HG03060 (cell line): ENCODE measurements around the gene PRKCA.

ENCODE experiments used
- ATAC-seq: cut with Tn5 transposase; IDR thresholded peaks from one replicate; pipeline ENCODE4 v1.9.1; 2021; ENCODE audit warnings: low read depth, moderate number of reproducible peaks; ENCODE audit not compliant: unreplicated experiment

PRKCA gene

DNA sequence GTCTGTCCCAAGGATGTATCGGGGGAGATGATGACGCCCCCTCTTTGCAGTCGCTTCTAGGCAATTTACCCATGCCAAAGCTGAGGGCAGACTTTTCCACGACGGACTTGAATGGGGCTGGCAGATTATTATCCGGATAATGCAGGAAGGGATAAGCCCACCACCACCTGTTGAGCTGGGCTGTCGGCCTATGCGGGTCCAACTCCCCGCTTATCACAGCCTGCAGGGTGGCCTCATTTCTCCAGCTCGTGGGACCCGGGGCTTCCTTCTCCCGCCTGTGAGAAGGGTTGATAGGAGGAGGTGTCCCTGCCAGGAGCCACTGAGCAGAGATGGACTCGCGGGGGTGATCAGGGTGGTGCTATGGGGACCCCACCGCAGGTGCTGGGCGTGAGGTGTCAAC is 533.1 kb downstream of the PRKCA start:
- ATAC-seq = no peak

DNA sequence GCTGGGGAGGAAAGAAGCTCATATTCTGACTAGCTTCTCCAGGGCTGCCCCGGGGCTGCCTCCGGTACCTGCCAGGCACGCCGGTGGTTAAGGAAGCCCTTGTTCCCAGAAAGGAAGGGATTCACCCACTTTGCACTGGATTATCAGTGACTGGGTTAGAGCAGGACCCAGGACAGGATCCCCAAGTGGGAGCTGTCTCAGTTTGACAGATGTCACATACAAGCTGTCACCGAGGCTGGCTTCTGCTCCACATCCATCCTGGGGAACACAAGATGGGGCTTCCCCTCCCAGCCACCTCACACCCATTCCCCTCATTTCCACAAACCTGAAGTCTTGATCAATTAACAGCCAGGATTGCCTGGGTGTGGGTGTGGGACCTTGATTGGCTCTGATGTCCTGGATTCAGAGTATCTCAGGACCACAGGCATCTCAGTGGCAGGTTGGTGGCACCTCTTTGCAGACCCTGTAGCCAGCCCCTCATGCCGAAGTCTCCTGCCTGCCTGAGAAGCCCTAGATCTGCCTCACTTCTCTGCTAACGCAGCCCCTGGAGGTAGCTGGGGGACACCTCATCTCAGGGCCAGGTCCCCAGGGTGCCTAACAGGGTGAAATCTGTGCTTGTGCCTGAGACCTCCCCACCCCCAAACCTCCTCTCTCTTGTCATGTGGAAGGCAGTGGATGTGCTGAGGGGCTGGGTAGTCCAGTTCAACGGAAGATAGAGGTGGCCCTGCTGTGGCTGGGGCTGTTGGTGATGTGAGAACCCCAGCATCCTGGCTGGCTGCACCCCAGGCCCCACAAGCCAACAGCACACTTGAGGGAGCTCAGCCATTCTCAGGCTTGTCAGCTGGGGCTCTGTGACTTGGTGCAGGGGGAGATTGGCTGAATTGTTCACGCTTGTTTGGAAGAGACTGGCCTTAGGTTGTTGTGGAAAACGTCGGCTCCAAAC is 533.9 kb downstream of the PRKCA start:
- ATAC-seq = no peak

DNA sequence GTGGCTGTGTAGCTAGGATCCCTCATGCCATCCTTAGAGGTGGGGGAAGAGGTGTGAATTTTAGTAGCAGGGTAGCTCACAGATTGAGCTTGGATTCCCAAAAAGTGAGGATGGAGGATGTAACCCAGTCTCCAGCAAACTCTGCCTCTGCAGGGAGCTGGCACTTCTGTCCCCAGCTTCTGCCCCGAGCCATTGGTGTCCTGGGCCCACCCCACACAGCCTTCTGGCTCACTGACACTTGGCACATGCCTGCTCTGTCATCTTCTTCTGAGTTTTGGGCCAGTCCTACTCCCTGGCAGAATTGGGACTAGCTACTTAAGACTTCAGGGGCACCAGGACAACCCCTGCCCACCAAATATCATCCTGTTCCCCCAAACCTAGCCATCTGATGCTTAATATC is 534.8 kb downstream of the PRKCA start:
- no peak for ATAC-seq

DNA sequence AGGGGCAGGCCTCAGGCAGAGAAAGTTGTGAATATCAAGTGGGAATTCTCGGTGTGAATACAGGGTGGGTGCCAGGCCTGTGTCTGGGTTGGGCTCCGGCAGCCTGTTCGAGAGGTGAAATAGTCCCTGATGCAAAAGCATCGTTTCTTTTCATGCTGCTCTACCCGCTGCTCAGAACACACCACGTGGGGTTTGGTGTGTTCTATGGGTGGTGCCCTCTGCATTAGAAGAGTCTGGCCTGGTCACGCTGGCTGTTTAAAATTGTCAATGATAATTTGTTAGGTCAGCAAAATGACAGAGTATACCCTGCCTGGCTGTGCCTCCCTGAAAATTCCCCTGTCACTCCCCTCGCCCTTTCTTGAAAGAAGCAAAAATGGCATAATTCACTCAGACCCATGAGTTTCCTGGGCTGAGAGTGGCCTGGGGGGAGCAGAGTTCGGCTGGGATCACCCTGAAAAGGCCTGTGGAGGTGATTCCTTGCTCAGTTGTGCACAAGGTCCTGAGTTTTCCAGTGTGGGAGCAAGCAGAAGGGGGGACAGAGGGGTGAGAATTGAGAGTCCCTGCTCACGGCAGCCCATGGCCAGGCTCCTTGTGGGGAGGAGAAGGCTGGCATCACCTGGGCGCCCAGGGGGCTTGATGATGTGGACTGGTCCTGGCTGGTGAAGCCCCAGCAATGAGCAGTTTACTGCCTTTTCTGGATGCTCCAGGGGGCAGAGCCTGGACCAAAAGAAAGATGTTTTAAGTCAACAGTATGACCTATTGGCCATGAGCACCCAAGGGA is 535.7 kb downstream of the PRKCA start:
- no peak for ATAC-seq

DNA sequence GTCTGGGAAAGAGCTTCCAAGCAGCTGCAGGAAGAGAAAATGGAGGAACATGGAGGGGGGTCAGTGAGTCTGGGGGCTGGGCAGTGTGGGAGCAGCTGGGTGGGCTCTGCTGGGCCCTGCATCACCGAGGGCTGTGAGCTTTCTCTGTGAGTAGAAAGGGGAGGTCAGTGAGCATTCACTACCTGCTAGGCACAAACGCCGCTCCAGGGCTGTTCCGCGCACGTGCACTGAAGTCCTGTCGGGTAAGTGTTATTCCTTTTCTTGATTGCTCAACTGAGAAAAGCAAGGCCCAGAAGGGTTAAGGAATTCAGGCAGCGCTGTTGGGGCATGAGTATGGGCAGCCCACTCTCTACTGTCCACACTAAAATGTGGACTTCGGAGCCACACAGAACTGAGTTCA is 537.2 kb downstream of the PRKCA start:
- no peak for ATAC-seq

DNA sequence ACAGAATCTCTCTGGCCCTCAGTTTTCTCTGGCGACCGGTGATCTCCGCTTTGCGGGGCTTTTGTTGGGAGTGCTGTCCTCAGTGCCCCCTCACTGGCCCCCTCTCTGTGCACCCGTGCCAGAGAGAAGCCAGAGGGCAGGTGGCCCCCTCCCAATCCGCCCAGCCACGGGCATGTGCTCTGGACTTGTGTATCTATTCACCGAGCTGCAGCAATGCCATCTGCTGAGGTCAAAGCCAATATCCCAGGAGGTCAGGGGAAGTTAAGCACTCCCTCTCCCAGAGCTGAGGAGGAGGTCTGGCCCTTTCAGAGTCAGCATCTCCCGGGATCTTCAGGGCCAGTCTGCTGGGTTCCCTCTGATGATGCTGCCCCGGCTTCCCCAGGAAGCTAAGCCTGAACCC is 537.6 kb downstream of the PRKCA start:
- ATAC-seq = no peak

DNA sequence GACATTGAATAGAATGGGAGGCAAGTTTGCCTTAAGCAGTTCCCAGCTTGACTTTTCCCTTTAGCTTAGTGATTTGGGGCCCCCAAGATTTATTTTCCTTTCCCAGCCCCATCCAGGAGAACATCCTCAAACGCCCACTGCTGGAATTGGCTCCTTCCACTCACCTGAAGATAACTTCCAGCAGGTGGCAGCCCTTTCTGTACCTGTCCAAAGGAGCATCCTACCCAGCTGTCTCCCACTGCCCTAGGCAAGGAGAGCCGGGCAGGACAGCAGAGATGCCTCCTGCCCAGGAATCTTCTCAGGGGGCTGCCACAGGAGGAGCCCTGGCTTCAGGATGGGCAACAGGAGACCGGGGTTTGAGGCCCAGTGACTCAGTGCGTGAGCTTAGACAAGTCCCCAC is 538.9 kb downstream of the PRKCA start:
- ATAC-seq = no peak

DNA sequence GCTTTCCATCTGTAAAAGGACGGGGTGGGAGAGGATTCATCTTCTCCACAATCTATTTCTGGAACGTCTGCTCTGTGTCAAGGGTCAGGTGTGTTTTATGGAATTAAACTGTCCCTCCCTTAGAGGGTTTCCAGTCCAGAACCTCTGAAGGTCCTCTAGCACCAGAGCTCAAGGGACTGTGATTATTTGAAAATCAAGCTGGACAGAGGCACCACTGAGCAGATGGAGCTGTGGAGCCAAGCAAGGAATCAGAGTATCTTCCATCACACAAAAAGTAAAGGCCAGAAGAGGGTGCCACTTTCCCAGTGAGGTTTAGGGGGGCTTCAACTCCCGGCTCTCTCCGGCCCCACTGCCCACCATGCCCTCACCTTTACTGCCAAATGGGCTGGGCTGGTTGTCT is 539.3 kb downstream of the PRKCA start:
- no peak for ATAC-seq

DNA sequence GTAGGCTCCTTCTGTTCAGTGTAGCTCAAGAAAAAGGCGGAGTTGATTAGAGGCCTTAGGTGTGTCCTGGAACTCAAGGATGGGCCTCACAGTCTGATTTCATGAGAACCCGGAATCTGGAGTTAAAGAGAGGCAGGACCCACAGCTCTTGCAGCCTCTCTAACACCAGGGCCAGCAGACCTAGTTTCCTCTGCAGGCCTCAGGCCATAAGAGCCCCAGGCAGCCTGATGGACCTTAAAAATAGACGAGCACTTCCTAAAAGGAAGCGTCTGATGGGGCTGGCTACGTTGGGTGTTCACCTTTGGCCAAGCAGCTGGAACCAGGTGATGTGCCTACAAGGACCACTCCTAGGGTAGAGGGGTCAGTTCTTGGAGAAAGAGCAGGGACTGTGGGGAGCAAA is 540.1 kb downstream of the PRKCA start:
- ATAC-seq = no peak

DNA sequence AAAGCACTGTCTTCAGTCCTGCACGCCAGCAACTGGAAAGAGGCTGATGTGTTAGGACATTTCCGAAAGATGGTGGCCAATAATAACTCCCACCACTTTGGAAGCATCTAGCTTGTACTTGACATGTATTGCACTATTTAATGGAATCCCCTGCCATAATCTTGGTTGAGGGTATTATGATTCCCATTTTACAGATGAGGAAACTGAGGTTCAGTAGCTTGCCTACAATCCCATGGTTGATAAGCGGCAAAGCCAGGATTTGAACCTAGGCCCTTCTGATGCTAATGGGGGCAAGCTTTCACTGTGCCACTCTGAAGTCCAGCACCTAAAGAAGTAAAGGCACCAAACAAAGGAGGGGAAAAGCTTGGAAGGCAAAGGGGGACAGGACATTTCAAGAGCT is 540.5 kb downstream of the PRKCA start:
- ATAC-seq = no peak

DNA sequence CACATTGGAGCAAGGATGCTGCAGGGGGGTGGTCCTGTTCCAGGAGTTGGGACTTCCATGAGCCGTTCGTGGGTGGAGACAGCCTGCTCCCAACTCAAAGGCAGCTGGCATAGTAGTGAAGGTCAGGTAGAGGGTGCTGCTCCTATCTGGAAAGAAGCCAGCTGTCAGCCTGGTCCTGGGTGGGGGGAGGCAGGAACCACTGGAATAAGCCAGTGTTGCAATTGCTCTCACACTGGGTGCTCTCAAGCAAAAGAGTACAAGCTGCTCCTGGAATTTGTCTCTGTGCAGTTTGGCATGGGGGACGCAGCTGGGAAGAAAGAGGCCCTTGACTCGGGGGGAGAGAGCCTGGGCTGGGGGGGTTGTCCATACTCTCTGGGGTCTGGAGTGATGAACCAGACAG is 541.2 kb downstream of the PRKCA start:
- ATAC-seq = no peak

DNA sequence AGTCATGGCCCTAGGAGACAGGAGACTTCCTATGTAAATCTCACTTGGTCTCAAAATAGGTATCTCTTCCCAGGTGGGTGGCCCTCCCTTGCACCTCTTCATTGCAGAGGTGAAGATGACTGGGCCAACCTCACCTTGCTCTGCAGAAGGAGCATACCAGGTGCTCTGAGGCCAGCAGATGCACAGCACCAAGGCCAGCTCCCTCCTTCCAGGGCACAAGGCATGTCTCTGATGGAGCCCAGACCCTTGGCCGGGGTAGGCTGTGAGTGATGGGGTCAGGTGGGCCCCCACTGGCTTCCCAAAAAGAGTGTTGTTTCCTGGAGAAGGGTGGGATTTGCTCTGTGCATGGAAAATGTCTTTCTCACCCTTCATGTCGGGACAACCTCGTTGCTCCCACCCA is 545.3 kb downstream of the PRKCA start:
- no peak for ATAC-seq

DNA sequence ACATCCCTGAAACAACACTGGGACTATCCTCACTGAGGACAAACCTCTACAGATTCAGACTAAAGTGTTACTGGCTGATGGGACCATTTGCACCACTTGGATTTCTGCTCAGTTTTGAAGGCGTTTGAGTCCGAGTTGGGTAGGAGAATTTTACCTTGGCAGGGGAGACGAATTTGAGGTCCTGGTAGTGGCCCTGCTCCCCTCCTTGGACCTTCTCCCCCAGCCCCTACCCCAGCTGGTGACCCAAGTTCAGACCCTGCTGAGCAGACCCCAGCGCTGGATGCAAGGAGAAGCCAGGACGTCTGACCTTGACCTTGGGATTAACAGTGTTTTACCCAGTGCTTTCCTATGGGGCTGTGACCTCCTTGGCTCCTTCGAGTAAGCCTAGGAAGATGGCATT is 546.1 kb downstream of the PRKCA start:
- ATAC-seq = no peak

DNA sequence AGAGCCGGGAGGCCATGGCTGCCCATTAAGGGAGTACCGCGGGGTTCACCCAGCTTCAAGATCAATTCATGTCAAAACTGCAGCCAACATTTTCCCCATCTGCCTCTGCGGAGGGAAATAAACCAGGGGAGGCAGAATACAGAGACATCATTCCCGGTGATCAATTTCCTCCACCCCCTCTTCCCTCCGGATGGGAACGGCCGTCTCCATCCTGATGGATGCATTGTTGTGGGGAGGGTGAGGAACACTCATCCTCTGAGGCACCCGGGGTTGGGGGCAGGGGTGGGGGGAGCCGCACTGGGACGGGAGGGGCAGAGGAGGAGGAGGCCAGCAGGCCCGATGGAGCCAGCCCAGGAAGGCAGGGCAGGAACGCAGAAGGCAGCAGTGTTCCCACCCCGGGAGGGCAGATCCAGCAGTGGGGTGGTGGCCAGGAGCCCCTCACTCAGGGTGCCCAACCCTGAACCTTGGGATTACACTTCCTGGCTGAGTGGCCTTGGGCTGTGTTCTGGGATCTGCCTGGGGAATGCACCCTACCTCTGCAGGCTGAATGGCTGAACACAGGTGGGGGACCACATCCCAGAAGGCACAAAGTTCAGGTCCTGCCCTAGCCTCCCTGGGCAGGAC is 546.7 kb downstream of the PRKCA start:
- no peak for ATAC-seq

DNA sequence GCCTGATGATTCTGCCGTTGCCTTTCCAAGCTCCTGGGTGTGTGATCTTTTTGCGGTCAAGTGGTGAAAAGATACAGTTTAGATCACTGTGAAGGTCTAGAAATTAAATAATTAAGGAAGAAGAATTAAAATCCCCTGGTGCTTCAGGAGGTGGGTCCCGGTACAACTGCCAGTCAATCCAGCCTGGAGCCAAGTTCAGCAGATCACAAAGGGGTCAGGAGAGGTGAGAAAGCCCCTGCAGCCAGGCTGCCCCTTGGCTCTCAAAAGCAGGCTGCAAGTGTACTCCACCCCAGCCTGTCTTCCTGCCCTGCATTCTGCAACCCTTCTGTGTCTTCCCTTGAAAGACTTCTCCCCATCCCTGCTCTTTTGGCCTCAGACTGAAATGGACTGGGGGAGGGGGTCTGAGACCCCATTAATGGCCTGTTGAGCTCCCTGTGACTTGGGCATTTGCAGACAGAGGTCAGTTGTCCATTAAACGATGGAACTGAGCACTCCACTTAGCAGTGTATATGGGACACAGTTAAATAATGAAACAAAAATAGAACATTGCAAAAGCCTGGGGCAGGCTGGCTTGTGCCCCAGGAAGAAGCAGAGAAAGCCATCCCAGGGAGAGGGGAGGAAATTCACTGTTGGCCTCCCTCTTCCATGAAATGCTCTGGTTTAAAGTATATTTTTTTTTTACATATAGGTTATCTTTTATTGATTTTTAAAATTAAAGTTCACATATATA is 547.6 kb downstream of the PRKCA start:
- ATAC-seq = no peak

DNA sequence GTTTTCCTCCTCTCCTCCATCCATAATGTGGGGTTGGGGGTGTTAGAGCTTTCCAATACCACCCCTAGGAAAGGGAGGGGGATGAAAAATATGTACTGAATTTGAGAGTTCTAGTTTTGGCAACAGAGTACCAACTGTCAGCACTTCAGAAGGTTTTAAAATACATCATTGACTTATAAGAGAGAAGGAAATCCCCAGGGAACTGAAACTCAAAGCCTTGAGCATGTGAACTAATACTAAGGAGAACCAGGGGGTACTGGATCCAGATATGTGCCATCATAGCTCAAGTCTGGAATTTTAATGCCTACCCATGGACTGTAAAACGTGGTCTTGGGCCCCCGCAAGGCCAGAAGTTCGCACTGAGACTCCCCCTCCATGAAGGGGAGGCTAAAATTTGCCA is 548.3 kb downstream of the PRKCA start:
- ATAC-seq = no peak

DNA sequence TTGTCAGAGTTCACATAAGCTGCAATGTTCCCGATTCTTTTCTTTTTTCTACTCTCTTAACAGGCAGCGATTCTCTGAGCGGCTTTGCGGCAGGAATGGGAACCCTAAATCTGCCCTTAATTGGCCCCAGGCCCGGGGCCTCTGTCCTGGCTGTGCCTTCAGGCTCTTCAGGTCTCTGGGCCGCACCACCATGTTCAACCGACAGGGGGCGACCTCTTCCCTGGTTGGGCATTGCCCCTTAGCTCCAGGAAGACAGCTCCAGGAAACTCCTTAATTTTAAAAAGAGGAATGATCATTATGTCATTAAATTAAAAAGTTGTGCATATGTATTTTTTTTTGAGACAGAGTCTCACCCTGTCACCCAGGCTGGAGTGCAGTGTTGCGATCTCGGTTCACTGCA is 552.8 kb downstream of the PRKCA start:
- ATAC-seq = no peak

DNA sequence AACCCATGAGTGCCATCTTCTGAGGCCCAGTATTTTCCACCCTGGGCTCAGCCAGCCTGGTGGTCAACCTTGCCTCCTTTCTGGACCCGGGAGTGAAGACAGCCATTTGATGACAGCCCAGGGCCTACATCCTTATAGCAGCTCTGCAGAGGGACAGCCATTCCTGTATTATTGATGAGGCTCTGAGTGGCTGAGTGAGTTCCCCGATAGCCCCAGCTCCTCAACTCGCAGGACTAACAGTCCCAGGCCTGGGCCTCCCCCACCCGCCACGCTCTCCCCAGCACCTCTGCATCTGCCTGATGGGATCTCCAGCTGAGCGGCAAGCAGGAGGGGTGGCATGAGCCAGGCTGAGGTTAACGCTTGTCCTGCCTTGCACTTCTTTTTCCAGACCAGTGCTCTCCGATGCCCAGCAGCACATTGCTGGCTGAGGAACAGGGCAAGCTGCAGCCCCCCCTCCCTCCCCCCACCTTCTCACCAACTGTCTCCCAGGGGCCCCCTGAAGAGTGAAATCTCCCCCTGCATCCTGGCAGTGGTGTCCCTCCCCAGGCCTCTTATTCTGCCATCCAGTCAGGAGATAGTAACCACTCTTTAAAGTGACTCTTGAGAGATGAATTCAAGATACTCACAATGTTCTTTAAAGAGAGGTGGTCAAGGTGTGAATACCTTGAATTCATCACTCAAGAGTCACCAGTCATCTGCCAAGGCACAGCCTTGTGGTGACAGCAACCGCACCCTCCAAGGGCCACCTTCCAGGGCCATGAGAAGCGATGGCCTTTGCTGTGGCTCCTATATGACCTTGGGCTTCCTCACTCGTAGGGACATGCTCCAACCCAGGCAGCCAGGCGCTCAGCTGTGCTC is 556.0 kb downstream of the PRKCA start:
- ATAC-seq = no peak

DNA sequence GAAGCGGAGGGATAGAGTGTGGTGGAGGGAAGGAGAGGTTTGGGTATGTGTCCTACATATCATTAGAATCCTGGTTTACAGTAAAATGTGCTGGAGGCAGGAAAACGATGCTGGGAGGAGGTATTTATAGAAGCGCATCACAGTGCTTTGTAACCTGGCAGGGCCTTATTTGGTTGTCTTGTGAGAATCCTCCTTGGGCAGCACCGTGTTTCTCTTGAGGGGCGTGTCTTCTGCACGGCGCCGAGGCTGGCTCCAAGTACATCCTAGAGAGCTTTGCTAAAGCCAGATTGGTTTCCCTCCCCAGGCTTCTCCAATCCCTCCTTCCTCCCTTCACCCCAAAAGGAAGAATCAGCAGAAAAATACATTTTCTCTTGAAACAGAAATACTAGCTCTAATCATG is 556.9 kb downstream of the PRKCA start:
- ATAC-seq = no peak

DNA sequence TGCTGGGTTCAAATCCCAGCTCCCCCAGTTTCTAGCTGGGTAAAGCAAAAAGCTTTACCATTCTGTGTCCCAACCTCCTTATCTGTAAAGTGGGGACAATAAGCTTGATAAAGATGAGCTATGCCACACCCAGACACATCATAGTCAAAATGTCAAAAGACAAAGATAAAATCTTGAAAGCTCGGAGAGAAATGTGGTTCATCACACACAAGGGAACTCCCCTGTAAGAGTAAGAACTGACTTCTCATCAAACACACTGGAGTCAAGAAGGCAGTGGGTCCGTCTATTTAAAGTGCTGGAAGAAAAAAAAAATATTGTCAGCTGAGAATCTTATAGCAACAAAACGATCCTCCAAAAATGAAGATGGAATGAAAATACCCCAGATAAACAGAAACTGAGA is 557.8 kb downstream of the PRKCA start:
- no peak for ATAC-seq
